ENCODE data around the gene IL12B.
A peak's percentile ranks its signal among the peaks of the same experiment; 100 is the strongest.
"Not testable (repeated sequence)": the region's sequence is repeated elsewhere in the genome, so short reads cannot be mapped to it uniquely, and the experiment has no call there.

IL12B gene

DNA sequence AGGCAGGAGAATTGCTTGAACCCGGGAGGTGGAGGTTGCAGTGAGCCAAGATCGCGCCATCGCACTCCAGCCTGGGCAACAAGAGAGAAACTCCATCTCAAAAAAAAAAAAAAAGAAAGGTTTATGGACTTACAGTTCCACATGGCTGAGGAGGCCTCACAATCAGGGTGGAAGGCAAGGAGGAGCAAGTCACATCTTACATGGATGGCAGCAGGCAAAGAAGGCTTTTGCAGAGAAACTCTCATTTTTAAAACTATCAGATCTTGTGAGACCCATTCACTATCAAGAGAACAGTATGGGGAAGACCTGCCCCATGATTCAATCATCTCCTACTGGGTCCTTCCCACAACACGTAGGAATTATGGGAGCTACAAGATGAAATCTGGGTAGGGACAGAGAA lies 33.0 kb downstream of the IL12B start:
- Mint-ChIP-seq H3K9me3 (peaks cover 21% of the 10 kb centered on the region), H3K36me3 (peaks cover 21% of the 10 kb centered on the region)
- H3K27ac Mint-ChIP-seq; H3K27me3 Mint-ChIP-seq; H3K4me1 Mint-ChIP-seq; ATAC-seq (ENCODE audit: low read depth); H3K4me3 Mint-ChIP-seq; DNase-seq (ENCODE audit: low spot score in 2 of 2): not testable (repeated sequence)

- no peaks in the 10 kb centered on the region for H3K27me3 Mint-ChIP-seq
- peaks cover 15% of the 10 kb centered on the region for H3K36me3 Mint-ChIP-seq
- H3K4me1 Mint-ChIP-seq, result no peaks in the 10 kb centered on the region
- no peak for ATAC-seq (ENCODE audit: low read depth)
- H3K4me3 Mint-ChIP-seq, result no peak overlapping the region
- H3K9me3 Mint-ChIP-seq, result peaks cover 11% of the 10 kb centered on the region
- H3K27ac Mint-ChIP-seq, result no peak overlapping the region
- DNase-seq (ENCODE audit: low spot score in 2 of 2), result no peak
Measured at GRCh38 chr5:159294921-159295320, 35.4 kb downstream of the IL12B start.

- no peak for ATAC-seq (ENCODE audit: low read depth)
- Mint-ChIP-seq H3K27ac (no peak overlapping the region), H3K4me3 (no peak overlapping the region), H3K27me3 (no peaks in the 10 kb centered on the region), H3K36me3 (peaks cover 4% of the 10 kb centered on the region), H3K9me3 (no peaks in the 10 kb centered on the region), H3K4me1 (no peaks in the 10 kb centered on the region)
- DNase-seq (ENCODE audit: low spot score in 2 of 2), result no peak
Measured at GRCh38 chr5:159290741-159291140, 39.5 kb downstream of the IL12B start.

DNA sequence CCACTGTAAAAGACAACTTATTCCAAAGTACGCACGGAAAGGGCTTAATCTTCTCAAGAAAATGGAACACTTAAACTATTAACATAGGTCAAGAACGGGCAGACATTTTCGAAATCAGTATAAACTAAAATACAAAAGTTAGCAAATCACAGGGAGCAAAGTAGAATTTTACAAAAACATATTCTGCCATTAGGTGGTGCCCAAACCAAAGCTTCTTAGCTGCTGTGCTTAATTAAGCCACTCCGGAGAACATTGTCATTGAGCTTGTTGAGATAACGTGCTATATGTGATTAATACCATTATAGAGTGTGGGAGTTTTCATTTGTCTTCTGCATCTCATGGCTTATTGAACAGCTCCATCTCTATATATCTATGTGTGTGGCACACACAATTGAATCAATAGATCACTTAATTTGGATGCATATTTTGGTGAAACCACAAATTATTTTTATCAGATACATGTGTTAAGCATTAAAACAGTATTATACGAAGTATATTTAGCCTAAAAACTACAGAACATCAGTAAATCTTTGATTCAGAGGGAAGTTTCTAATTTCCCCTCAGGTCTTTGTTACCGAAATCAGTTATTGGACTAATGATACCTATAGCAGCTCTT lies 43.8 kb downstream of the IL12B start:
- Mint-ChIP-seq H3K4me3 (no peak overlapping the region), H3K27ac (no peak overlapping the region), H3K27me3 (no peaks in the 10 kb centered on the region), H3K4me1 (no peaks in the 10 kb centered on the region), H3K9me3 (no peaks in the 10 kb centered on the region), H3K36me3 (no peaks in the 10 kb centered on the region)
- DNase-seq (ENCODE audit: low spot score in 2 of 2), result peak in 1 of 2 donors; percentile 48
- peak; percentile 77 for ATAC-seq (ENCODE audit: low read depth)

DNA sequence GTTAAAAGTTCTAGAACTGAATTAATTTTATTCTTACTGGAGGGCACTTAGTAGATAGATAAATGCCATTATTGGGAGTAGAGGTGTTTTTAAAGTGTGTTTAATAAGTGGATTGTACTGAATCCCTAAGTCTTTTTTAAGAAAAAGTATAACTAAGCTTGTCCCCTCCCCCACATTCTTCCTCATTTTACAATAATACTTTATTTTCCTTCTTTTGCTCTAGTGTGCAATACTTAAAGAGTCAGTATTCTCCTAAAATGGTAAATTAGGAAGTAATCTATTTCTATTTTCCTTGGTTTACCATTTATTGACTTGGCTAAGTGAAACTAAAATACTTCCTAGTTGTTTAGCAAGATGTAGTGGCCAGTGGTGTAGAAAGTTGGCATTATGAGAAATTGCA lies 55.6 kb downstream of the IL12B start:
- DNase-seq (ENCODE audit: low spot score in 2 of 2), result no peak
- Mint-ChIP-seq H3K36me3 (peaks cover 11% of the 10 kb centered on the region), H3K4me3 (no peak overlapping the region), H3K9me3 (no peaks in the 10 kb centered on the region), H3K27ac (no peak overlapping the region), H3K4me1 (no peaks in the 10 kb centered on the region), H3K27me3 (no peaks in the 10 kb centered on the region)
- no peak for ATAC-seq (ENCODE audit: low read depth)

DNA sequence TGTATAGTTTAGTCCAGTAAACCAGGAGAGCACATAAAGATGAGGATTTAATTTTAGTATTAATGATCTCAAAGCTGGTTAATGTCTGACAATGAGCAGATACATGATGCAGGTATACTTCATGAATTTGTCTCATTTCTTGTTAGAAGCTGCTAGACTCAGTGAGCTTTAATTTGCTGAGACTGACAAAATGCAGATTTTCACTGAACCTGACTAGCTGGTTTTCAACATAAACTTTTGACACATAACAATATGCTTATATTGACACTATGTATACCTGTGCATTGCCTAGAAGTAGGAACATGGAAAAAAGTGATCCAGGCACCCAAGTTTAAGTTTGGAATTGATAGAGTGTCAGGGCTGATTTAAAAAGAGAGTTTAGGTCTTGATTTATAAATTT lies 56.4 kb downstream of the IL12B start:
- H3K4me1 Mint-ChIP-seq, result no peaks in the 10 kb centered on the region
- peaks cover 11% of the 10 kb centered on the region for H3K36me3 Mint-ChIP-seq
- no peak overlapping the region for H3K4me3 Mint-ChIP-seq
- H3K9me3 Mint-ChIP-seq, result no peaks in the 10 kb centered on the region
- no peak overlapping the region for H3K27ac Mint-ChIP-seq
- no peak for ATAC-seq (ENCODE audit: low read depth)
- H3K27me3 Mint-ChIP-seq, result no peaks in the 10 kb centered on the region
- no peak for DNase-seq (ENCODE audit: low spot score in 2 of 2)

- ATAC-seq (ENCODE audit: low read depth) (no peak), DNase-seq (ENCODE audit: low spot score in 2 of 2) (no peak)
- Mint-ChIP-seq H3K27ac (no peak overlapping the region), H3K4me3 (no peak overlapping the region), H3K27me3 (no peaks in the 10 kb centered on the region), H3K36me3 (peaks cover 18% of the 10 kb centered on the region), H3K4me1 (no peaks in the 10 kb centered on the region), H3K9me3 (peaks cover 2% of the 10 kb centered on the region)
Measured at GRCh38 chr5:159269723-159270122, 60.6 kb downstream of the IL12B start.

- not testable (repeated sequence) for H3K27ac Mint-ChIP-seq; DNase-seq (ENCODE audit: low spot score in 2 of 2); ATAC-seq (ENCODE audit: low read depth); H3K27me3 Mint-ChIP-seq; H3K4me3 Mint-ChIP-seq; H3K9me3 Mint-ChIP-seq
- H3K4me1 Mint-ChIP-seq, result peaks cover 11% of the 10 kb centered on the region
- H3K36me3 Mint-ChIP-seq, result peaks cover 18% of the 10 kb centered on the region
Measured at GRCh38 chr5:159266764-159267163, 63.5 kb downstream of the IL12B start.

Data from memory B cell (primary cell).